NCI-H1694 (cell line): ENCODE measurements around the gene MBP.

ENCODE experiments used
- DNase-seq: peaks from one replicate; lab custom pipeline; 2025; lab: John Stamatoyannopoulos, UW

MBP gene

DNA sequence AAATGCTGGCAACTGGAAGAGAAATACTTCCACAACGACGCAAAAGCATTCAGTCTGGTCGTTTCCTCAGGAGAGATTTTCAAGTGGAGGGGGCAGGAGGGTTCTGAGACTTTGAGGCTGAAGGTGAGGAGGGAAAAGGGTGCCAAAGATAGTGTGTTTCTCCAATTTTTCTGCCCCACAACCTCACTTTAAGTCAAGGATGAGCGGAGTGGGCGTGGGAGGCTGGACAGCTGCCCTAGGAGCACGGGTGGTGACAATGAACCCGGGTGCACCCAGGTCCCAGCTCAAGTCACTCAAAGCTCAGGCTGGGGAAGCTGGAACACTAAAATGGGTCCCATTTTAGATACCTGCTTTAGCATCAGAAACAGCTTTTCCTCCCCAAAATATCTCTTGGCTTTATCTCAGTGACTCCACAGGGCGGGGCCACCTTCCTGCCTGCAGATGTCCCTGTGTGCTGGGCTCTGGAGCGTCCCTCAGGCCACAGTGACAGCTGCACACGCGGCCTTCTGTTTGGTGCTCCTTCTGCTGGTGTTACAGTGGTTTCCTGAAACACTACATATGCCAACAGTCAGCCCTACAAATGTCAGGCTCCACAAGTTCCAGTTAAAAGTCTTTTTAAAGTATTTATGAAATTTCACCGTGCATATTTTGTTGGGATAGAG is 1.4 kb upstream of the MBP start:
- peak; percentile 61 for DNase-seq

DNA sequence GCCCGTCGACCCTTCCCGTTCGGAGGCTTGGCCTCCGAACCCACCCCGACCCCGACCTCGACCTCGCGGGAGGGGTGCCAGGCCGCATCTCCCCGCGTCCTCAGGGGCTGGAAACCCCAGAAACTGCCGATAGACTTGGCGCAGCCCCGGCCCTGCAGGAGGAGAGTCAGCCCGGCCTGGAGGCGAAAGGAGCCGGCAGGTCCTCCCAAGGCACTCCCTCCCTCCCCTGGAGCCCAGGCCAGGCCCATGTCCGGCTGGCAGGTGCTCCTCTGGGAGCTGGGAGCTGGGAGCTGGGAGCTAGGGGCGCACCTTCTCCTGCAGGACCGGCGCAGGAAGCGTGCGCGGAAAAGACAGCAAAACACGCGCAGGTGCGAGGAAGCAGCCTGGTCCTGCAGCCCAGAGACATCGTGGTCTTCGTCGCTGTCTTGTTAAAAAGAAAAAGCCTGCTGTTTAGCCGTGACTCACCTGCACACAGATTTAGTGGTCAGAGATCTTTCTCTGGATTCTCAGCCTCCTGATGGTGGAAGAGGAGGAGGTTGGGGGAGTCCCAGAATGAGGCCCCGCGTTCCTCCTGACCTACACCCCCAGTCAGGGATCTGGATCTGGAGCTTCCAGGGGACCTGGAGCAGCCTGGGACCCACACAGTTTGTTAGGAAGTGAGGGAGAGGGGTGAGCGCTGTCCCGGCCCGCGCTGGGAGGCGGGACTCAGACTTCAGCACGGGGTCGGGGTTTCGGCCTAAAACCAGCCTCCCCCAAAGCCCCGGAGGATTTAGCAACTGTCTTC is 660 bp upstream of the MBP start:
- DNase-seq = no peak

DNA sequence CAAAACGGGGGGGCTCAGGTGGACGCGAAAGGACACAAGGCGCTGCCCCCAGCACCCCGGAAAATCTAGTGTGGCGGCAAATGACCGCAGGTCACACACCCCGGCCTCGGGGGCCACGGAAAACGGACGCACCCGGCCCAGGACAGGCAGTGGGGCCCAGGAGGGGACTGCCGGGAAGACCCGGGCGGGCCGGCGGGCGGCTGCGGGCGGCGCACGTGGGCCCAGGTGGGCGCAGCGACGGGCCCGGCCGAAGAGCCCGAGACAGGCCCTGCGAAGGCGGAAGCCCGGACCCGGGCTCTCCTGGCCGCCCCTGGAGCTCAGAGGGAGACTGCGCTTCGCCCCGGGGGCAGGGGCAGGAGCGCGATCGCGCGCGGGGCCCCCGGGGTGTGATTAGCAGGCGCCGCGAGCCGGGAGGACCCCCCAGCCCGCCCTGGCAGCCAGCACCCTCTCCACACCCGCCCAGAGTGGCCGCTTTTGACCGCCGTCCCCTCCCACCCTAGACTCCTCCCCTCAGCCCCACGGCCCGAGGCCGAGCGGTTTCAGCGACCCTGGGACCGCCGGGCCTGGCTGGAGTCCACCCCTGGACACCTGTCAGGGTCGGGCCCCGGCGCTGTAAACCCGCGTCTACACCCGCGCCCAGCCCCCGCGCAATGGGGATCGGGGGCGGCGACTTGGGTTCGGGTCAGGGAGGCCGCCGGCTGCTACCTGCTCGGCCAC is 773 bp downstream of the MBP start:
- no peak for DNase-seq

DNA sequence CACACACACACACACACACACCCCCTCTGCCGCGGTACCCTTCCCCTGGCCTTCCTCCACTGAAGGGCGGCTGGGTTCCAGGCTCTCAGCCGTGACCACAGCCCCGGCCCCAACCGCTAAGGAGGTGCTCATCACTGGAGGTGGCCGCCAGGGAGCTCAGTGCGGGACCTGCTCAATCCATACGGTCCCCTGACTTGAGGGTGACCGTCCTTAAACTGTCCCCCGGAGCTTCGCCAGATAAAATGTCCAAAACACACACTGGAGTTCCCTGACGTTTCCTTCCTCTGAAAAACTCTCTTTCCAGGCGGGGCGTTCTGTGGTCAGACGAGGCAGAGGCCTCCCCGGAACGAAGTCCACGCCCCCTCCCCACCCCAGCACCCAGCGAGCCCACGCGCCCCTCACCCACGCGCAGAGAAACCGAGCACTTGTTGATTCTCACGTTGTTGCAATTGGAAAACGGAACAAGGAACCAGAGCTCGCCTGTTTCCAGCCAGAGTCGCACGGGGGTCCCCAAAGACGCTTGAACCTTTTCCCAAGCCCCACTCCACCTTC is 1.4 kb downstream of the MBP start:
- no peak for DNase-seq

DNA sequence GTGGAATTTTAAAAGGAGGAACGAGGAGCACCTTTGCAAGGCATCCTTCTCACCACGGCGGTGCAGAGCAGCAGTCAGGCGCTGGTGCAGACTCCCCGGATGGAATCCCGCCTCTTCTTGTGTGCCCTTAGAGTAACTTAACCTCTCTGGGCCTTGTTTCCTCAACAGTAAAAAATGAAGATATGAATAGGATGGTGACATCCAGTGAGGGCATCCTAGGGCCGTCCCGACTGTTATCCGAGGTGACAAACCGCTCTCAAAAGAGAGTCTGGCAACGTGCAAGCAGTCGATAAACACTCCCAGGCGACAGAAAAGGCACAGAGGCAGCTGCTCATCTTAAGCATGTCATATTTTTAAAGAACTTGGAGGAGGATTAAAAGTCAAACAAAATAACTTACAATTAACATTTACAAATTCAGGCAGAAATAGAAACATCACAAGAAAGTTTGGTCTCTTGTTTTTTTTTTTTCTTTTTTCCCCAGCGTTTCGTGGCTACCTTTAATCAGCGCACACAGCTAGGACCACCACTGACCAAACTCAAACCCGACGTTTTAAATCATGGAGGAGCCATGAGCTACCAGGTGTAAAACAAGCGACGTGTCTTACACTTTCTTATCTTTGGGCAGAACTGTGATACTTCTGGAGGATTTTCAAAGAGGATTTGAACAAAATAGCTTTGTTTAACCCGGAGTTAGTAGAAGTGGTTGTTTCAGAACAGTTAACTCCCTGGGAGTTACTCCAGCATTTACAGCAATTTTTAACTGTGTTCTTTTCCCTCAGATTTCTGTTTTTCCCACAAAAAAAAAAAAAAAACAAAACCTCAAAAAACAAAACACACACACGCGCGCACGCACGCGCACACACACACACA is 2.1 kb downstream of the MBP start:
- no peak for DNase-seq

DNA sequence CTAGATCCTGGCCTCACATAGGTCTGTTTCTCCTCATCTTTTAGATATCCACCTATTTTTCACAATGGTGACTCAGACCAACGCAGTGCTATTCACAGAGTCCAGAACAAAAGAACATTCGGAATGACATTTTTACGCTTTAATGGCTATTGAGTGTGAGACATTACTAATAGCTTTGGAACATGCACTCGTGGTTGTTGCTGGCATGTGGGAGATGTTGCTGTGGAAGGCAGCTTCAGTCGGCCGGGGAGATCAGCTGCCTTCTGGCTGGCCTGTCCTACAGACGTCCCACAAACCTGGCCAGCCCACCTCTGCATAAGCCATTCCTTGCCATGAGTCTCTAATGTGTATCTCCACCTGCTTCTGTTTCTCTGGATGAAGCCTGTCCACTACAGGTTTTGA is 3.4 kb downstream of the MBP start:
- no peak for DNase-seq

DNA sequence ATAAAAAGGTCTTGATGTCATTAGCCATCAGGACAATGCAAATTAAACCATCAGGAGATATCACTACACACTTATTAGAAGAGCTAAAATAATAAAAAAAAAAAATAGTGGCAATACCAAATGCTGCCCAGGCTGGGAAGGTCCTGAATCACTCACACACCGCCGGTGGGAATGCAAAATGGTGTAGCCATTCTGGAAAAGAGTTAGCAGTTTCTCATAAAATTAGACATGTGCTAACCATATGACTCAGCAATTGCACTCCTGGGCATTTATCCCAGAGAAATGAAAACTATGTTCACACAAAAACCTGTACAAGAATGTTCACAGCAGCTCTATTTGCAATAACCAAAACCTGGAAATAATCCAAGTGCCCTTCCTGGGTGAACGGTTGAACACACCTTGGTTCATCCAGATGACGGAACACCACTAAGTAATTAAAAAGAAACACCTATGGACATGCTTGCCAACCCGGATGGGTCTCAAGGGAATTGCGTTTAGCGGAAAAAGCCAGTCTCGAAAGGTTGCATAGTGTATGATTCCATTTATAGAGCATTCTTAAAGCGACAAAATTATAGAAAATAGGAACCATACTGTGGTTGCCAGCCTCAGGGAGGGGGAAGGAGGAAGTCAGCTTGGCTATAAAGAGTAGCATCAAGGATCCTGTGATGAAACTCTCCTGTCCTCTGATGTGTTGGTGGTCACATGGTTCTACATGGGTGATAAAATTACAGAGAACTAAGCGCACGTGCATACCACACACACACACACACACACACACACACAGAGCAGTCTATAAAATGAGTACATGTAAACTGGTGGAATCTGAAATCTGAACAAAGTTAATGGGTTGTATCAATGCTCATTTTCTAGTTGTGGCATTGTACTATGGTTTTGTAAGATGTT is 4.6 kb downstream of the MBP start:
- peak; percentile 53 for DNase-seq

DNA sequence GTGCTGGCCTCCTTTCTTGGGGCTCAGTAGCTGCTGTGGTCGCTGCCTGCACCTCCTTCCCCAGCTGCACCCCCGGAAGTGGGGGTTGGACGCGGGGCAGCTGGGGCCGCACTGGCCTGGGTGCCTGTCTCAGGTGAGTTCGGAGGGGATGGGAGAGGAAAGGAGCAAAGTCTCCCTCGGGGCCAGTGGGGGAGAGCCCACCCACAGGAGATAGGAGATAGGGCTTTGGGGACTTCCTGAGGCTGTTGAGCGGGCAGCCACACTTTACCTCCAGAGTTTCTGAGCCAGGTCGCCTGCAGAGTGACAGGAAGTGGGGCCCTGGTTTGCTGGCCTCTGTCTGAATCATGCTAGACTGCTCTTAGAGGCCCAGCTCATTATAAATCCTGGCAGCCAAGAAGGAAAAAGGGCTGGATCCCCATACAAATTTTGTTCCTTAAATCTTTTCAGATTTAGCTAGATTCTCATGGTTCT is 8.1 kb downstream of the MBP start:
- no peak for DNase-seq

DNA sequence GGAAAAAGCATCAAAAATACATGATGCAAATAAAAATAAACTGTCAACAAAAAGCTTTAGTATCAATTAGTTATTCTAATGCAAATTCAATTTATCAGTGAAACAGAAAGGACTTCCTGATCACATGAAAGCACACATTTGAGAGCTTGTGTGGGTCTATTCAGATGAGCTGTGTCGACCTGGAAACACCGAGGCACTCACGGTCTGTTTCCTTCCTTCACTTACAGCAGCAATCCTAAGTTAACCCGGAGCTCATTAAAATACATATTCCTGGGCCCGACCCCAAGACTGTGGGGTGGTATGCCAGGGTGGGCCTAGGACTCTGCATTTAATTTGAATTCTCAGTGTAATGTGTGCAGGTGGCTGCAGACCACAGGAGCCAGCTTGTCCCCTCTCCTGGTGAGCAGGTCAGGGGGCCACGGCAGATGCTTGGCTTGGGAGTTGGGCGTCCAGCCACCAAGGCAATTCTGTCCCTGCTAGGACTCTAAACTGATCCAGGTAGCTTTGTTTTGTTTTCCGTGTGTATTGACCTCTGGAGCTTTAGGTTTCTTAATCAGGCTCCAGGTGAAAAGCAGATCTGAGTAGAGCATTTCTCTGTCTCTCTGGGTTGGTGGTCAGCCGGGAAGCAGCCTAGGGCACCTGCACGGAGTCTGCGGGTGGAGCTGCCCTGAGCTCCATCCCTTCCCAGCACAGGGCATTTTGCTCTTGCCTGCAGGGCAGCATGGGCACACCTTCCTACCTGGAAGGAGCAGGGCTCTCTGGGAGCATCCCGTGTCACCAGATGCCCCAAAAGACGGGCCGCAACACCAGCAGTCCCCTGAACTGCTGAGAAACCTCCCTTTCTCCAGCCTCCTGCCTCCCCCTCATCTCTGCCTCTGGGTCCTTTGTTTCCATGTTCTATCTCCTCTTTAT is 9.0 kb downstream of the MBP start:
- no peak for DNase-seq

DNA sequence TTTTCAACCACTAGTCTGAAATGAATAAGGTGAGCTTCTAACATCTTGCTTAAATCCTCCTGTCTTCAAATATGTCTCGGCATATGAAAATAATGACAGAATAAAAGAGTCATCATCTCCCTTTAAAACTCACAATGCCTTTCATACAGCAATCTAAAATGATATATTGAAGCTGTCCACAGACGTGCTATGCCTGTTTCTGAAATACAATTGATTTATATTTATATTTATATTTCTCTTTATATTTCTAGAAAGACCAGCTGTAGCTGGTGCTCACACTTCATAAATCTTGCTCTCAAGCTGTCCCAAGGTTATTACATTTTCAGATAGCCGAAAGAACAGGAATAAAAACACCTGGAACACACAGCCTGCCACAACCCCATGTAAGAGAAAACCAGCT is 11.1 kb downstream of the MBP start:
- no peak for DNase-seq

DNA sequence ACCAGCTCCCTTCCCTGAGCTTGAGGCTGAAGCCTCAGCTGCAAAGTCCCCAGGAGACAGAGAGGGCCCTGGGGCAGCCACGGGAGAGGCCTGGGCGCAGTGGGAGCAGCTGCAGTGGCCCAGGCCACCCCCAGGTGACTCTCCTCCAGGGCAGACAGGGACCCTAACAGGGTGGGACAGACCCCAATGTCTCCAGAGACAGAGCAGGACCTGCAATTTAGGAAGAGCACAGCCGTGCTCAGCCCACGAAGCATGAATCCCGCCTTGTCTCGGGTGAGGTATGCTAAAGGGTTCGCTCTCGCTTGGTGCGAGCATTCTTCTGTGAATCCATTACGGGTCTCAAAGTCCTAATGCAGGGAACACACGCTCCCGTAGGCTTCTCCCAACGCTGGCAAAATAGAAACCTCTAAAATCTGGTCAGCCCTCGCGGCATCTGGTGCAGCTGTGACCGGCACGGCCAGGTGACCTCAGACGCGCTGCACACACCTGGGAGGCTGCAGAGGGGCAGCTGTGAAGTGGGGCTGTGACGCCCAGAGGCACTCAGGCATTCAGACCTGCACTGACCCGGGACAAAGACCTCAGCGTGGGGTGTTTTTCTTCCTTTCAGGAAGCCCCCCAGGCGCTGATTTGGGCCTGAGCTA is 12.6 kb downstream of the MBP start:
- no peak for DNase-seq

DNA sequence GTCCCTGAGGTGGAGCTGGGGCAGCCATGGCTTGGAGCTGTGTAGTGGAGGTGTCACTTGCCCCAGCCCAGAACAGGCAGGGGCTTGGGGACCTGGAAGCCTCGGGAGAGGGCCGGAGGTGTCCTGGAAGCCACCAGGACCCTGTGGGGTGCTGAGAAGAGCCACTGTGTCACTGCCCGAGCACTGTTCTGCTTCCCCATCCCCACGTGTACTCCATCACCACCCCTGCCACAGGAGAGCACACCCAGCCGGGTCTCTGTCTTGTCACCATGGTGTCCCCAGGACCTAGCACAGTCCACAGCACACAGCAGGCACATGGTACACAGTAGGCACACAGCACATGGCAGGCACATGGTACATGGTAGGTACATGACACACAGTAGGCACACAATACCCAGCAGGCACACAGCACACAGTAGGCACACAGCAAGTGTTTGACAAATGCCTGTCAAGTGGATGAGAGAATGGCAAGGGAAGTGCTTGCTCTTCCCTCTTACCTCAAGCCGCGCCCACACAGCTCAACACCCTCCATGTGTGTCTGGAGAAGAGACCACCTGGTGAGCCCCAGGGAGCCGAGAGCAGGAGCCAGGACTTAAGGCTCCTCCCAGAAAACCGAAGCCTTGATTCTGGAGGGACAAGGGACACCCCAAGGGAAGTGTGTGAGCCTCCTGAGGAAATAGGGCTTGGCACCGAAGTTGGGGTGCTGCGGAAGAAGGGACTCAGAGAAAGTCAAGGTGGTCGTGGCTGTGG is 13.3 kb downstream of the MBP start:
- DNase-seq = no peak

DNA sequence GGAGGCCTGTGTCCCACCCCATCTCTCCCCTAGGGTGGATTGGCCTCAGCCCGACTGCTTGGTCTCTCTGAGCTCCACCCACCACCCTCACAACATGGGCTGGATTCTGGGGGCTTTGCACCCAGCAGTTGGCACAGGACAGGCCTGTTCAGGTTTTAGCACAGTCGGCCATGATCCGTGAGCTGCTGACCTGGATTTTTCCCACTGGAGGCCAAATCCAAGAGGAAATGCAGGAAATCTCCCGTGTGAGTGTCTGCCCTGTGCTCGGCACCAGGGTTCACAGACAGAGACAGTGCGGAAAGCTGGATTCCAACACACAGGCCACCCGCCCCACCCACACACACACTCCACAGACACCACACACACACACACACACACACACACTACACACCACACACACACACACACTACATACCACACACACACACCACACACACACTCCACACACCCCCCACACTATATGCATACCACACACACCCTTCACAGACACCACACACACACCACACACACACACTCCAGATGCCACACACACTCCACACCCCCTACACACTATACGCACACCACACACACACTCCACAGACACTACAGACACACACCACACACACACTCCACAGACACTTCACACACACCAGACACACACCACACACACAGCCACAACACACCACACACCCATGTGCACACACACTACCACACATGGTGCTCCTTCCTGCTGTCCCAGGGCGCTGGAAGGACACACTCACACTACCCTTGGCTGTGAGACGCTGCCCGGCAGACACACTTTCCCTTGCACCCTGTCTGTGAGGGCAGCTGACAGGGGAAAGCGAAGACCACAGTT is 14.1 kb downstream of the MBP start:
- DNase-seq = no peak

DNA sequence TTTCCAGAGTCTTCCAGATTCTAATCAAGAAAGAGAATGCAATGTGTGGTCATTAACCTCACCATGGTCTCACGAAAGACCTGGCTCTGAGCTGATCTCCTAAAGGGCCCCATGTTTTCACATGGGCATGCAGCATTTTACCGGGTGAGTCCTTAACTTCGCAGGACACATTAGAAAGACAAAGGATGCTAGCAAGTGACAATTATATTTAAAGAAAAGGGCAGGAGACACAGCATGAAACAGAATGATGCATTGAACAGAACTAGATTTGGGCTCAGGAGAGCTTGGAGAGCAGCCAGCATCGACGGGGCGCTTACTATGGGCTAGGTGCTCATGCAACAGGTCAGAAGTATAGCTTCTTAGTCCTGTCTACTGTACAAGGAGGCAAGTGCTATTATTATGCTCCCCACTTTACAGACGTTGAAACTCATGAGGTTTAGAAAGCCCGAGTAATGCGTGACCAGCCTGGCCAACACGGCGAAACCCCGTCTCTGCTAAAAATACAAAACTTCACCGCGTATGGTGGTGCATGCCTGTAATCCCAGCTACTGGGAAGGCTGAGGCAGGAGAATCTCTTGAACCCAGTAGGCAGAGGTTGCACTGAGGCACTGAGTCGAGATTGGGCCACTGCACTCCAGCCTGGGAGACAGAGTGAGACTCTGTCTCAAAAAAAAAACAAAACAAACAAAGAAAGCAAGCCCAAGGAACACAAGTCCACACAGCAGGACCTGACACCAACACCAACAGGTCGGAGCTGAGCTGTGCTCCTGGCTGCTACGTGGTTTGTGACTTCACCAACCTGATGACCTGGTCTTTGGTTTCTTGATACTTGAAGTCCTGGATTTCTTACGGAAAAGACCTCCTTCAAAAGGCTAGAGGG is 16.1 kb downstream of the MBP start:
- no peak for DNase-seq

DNA sequence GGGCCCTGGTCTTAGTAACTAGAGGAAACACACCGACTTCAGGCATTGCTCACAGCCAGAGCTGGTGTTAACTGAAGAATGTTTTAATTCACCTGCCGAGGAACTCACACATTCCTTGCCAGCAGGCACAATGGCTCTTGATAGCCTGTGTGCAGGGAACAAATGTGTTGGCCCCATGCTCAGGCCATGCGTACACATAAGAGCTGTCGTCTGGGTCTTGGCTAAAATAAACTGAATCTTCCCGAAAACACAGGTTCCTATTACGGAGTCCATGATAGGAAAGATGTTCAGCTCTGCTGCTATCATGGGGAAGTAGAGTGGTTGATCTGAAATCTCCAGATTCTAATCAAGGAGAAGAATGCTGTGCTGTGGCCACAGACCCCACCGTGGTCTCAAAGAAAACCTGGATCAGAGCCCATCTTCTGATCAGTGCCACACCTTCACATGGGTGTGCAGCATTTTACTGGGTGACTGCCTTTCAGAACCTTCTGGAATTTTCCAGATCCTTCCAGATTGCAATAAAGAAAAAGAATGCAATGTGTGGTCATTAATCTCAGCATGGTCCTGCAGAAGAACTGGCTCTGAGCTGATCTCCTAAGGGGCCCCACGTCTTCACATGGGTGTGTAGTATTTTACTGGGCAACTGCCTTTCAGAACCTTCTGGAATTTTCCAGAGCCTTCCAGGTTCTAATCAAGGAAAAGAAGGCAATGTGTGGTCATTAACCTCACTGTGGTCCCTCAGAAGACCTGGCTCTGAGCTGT is 17.2 kb downstream of the MBP start:
- DNase-seq = no peak
